GM12874 (cell line): Measurements from ENCODE around the gene SORCS2.

Experiments
- TF ChIP-seq, protein P1 (sequence below): IDR thresholded peaks from 2 replicates; pipeline ENCODE4 v1.5.1; 2011; ENCODE audit warnings: low read depth, mild to moderate bottlenecking, control low read depth, low read length, moderate library complexity; ENCODE audit not compliant: insufficient read depth

The SORCS2 gene

DNA sequence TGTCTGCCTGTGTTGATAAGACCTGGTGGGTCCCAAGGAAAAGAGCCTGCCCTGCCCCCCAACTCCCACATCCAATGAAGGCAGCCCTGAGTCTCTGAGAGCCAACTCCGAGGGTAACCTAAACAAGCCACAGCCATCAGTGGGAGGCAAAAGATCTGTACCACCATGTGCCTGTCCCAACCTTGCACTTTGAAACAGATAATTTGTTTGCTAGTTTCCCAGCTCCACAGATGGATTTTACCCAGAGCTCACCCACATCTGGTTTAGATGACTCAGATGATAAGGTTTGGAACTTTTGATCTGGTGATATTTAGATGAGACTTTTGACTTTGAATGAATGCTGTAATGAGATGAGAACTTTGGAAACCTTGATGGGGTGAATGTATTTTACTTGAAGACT, 488.4 kb downstream of the SORCS2 start:
- TF ChIP-seq, protein P1, sequence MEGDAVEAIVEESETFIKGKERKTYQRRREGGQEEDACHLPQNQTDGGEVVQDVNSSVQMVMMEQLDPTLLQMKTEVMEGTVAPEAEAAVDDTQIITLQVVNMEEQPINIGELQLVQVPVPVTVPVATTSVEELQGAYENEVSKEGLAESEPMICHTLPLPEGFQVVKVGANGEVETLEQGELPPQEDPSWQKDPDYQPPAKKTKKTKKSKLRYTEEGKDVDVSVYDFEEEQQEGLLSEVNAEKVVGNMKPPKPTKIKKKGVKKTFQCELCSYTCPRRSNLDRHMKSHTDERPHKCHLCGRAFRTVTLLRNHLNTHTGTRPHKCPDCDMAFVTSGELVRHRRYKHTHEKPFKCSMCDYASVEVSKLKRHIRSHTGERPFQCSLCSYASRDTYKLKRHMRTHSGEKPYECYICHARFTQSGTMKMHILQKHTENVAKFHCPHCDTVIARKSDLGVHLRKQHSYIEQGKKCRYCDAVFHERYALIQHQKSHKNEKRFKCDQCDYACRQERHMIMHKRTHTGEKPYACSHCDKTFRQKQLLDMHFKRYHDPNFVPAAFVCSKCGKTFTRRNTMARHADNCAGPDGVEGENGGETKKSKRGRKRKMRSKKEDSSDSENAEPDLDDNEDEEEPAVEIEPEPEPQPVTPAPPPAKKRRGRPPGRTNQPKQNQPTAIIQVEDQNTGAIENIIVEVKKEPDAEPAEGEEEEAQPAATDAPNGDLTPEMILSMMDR = no peak

DNA sequence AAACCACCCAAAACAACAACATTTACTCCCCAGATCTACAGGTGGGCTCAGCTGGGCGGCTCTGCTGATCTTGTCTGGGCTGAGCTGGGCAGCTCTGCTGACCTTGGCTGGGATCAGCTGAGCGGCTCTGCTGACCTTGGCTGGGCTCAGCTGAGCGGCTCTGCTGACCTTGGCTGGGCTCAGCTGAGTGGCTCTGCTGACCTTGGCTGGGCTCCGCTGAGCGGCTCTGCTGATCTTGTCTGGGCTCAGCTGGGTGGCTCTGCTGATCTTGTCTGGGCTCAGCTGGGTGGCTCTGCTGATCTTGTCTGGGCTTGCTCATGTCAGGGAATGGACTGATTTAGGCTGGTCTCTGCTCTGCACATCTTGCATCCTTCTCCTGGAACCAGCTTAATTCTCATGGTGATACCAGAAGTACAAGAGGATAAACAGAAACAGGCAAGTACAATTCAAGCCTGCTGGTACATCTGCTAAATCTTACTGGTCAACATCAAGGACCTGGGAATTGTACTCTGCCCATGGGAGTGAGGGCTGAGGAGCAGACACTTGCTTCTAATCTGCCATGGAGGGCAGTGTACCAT, 490.9 kb downstream of the SORCS2 start:
- TF ChIP-seq, protein P1 = no peak

DNA sequence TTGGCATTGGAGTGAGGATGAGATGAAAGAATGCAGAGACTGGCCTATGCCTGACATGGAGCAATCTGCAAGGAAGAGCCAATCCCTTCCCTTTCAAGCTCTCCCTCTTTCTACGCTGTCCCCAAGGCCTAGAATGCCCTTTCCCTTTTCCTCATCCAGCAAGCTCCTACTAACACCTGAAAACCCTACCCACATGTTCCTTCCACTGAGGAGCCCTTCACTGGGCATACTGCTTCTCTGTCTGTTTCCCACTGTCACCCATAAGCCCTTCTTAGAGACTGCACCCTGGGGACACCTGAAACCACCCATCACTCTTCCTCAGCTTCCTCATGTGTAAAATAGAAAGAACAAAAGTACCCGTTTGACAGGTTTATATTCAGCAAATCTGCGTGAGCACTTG, 492.0 kb downstream of the SORCS2 start:
- TF ChIP-seq, protein P1 = no peak

DNA sequence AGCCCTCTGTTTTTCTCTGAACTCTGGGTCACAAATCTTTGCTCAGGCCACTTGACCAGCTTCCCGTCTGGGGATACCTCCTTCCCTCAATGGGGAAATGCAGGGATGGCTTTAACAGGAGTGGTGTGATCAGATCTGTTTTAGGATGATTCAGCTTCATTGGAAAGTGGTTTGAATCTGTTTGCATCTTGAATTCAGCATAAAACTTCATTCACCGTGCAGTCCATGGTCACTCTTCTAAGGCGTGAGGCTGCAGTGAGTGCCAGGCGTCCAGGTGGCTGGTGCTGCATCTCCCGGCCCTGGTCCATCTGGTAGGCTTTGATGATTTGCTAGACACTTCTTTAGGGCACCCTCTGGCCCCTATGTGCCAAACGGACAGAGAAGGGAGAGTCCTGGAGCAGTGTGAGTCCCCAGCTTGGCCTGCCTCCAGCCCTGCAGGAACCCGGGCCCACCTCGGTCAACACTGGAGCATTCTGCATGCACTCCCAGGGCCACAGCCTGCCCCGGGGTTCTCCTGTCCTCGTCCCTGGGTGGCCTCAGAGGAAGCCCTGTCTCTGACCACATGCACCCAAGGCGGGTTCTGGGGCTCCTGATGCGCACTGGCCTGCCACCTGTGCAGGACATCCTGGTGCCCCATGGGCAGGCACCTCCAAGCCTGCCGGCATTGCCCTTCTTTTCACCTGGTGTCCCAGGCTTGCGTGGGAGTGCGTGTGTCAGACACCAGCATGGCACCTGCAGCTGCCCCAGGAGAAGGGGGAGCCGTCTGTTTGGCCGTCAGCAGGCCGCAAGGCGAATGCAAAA, 493.9 kb downstream of the SORCS2 start:
- TF ChIP-seq, protein P1 = no peak

DNA sequence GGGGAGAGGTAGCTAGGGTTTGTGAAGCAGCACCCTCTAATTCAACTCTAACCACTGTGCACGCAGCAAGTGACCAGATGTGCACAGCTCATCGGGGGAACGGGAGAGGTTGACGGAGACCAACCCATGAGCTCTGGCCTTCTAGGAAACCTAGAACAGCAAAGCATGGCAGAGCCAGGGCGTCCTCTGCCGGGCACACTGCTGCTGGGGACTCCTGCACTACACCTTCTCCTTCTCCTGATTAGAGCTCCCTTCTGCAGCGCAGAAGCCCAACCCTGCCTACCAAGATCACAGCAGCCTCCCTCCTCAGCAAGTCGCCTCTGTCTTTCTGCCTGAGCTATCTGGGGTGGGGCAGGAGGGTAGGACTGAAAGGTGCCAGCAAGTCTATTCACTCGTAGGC, 494.7 kb downstream of the SORCS2 start:
- TF ChIP-seq, protein P1 = no peak

DNA sequence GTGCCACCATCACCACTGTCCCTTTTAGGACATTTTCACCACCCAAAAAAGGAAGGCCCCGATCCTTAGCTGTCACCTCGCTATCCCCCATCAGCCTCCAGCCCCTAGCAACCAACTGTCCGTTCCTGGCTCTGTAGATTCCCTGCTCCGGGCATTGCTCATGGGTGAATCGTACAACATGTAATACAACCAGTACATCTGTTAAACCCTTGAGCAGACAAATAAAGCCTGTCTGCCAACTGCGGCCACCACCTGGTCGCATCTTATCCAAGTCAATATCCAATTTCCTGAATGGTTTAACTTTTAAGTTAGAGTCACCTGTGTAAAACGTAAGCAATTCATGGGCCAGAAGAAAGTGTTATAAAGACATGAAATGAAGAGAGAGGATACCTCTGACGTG, 495.5 kb downstream of the SORCS2 start:
- TF ChIP-seq, protein P1 = no peak

DNA sequence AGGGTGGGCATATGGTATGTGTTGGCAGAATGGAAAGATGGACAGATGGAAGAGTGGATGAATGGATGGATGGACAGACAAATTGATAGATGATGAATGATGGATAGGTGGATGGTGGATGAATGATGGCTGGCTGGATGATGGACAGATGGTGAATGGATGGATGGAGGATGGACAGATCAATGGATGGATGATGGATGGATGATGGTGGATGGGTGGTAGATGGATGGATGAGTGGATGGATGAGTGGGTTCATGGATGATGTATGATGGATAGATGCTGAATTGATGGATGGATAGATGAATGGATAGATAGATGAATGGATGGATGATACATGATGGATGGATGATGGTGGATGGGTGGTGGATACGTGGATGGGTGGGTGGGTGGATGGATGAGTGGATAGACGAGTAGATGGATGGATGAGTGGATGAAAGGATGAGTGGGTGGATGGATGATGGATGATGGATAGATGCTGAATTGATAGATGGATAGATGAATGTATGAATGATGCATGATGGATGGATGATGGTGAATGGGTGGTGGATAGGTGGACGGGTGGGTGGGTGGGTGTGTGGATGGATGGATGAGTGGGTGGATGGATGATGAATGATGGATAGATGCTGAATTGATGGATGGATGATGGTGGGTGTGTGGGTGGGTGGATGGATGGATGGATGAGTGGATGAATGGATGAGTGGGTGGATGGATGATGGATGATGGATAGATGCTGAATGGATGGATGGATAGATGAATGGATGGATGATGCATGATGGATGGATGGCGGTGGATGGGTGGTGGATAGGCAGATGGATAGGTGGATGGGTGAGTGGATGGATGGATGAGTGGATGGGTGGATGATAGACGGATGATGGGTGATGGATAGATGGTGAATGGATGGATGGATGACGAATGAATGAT, 497.7 kb downstream of the SORCS2 start:
- TF ChIP-seq, protein P1 = no peak
